ENCODE results near the gene PLCH1. TPM values are rescaled to one million over a fixed set of nuclear protein-coding genes. Genes with fewer than 3 reads are reported as not detected.

Gene PLCH1
- total RNA-seq, 1 donor from 2014 or later: 1.1 TPM

DNA sequence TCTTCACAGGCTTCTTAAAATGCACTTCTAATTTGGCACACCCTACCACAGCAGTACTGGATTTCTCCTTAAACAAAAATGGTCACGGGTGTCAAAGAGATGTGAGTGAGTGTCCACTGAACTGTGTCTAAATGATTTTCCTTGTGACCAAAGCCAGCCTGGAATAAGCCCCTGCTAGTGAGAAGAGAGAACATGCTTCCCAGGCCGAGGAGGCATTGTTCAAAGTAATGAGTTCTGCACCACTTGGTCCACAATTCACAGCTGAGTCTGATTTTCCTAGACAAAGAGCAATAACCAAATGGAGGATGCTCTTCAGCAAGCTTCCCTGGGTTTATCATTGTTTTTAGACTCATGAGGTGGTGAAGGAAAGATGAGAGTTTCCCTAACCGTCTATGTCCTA, 3.8 kb downstream of the PLCH1 start:
- TF ChIP-seq, protein P1, sequence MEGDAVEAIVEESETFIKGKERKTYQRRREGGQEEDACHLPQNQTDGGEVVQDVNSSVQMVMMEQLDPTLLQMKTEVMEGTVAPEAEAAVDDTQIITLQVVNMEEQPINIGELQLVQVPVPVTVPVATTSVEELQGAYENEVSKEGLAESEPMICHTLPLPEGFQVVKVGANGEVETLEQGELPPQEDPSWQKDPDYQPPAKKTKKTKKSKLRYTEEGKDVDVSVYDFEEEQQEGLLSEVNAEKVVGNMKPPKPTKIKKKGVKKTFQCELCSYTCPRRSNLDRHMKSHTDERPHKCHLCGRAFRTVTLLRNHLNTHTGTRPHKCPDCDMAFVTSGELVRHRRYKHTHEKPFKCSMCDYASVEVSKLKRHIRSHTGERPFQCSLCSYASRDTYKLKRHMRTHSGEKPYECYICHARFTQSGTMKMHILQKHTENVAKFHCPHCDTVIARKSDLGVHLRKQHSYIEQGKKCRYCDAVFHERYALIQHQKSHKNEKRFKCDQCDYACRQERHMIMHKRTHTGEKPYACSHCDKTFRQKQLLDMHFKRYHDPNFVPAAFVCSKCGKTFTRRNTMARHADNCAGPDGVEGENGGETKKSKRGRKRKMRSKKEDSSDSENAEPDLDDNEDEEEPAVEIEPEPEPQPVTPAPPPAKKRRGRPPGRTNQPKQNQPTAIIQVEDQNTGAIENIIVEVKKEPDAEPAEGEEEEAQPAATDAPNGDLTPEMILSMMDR (IDR thresholded peaks at IDR 0.05; ENCODE audit: partially characterized antibody, unreplicated experiment): no peak
- no peaks in the 10 kb centered on the region for H3K27me3 Mint-ChIP-seq (ENCODE audit: unreplicated experiment)
- no peaks in the 10 kb centered on the region for H3K36me3 Mint-ChIP-seq (ENCODE audit: unreplicated experiment)
- H3K4me1 Mint-ChIP-seq (ENCODE audit: low read depth, unreplicated experiment): peaks cover 5% of the 10 kb centered on the region
- no peaks in the 10 kb centered on the region for H3K9me3 Mint-ChIP-seq (ENCODE audit: unreplicated experiment)
- H3K4me3 Mint-ChIP-seq (ENCODE audit: unreplicated experiment): no peak overlapping the region
- no peak for DNase-seq
- no peak overlapping the region for H3K27ac Mint-ChIP-seq (ENCODE audit: unreplicated experiment)

DNA sequence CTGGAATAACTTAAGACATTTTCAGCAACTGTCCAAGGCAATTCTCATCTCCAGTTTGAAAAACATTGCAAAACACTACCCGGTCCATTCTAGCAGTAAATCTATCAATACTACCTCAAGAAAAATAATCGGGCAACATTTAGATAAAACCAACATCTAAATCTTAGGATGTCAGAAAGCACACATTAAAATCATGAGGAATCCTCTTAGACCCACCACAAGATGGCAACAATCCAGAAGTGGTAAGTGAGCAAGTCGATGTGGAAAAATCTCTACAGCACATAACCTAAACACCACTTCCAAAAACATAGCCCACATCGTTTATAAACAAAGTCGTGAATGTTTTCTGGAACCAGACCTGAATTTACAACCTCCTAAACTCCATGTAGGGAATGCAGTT, 5.7 kb downstream of the PLCH1 start:
- peaks cover 3% of the 10 kb centered on the region for H3K4me1 Mint-ChIP-seq (ENCODE audit: low read depth, unreplicated experiment)

DNA sequence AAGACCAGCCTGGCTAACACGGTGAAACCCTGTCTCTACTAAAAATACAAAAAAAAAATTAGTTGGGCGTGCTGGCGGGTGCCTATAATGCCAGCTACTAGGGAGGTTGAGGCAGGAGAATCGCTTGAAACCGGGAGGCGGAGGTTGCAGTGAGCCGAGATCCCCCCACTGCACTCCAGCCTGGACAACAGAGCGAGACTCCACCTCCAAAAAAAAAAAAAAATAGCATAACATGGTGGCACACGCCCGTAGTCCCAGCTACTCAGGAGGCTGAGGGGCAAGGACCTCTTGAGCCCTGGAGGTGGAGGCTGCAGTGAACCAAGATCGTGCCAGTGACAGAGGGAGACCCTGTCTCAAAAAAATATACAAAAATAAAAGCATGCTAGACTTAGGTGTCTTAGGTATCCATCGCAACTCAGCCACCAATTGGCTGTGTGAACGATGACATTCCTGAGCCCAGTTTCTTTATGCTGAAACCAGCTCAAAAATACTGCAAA, 6.2 kb downstream of the PLCH1 start:
- TF ChIP-seq, protein P1 (IDR thresholded peaks at IDR 0.05; ENCODE audit: partially characterized antibody, unreplicated experiment): no peak
- Mint-ChIP-seq H3K36me3 (ENCODE audit: unreplicated experiment) (no peaks in the 10 kb centered on the region), H3K27ac (ENCODE audit: unreplicated experiment) (no peak overlapping the region), H3K4me3 (ENCODE audit: unreplicated experiment) (no peak overlapping the region), H3K27me3 (ENCODE audit: unreplicated experiment) (no peaks in the 10 kb centered on the region), H3K9me3 (ENCODE audit: unreplicated experiment) (no peaks in the 10 kb centered on the region), H3K4me1 (ENCODE audit: low read depth, unreplicated experiment) (peaks cover 3% of the 10 kb centered on the region)
- DNase-seq: no peak

More for the DNA sequence above, 5.7 kb downstream of the PLCH1 start:
- H3K36me3 Mint-ChIP-seq (ENCODE audit: unreplicated experiment): no peaks in the 10 kb centered on the region
- H3K27me3 Mint-ChIP-seq (ENCODE audit: unreplicated experiment): no peaks in the 10 kb centered on the region
- H3K9me3 Mint-ChIP-seq (ENCODE audit: unreplicated experiment): no peaks in the 10 kb centered on the region
- TF ChIP-seq, protein P1 (IDR thresholded peaks at IDR 0.05; ENCODE audit: partially characterized antibody, unreplicated experiment): no peak
- H3K27ac Mint-ChIP-seq (ENCODE audit: unreplicated experiment): no peak overlapping the region
- no peak for DNase-seq
- no peak overlapping the region for H3K4me3 Mint-ChIP-seq (ENCODE audit: unreplicated experiment)

DNA sequence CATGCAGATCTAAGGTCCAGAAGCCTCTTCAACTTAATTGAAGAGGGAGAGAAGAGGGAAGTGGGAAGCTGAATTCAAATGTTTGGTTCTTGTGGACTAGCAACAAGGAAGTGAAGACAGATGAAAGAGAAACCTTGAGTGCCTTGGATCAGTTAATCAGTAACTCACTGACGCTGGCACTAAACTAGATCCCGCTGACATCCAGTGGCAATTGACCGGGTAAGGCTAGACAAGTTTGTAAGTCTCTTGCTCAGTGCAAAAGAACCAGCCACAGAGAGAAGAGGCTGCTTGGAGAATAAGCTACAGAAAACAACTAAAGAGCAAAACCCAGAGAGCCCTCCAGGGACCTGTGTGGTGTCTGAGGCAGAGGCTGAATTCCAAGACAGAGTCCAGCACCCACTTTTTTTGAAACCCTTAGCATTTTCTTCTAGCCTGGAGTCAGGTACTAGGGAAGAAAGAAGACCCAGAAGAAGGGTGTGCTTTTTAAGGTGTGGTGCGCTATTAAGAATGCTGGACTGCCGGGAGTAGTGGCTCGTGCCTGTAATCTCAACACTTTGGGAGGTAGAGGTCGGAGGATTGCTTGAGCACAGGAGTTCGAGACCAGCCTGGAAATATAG, 6.9 kb downstream of the PLCH1 start:
- H3K4me3 Mint-ChIP-seq (ENCODE audit: unreplicated experiment): no peak overlapping the region

DNA sequence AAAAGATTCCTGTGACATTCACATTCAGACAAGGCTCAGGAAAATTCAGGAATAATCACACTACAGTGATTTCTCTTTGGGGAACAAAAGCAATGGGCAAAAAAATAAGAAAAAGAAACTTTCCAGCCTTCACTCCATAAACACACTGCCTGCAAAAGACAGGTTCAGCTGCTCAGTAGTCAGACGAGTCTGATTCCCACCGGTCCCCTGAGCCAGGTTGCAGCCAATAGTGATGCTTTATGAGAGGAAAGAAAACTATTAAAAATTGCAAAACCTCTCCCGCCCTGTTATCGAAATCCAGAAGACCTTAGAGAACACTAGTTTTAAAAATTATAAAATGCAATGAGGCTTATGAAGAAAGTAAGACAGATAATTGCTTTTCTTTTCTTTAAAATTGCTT, 8.5 kb downstream of the PLCH1 start:
- Mint-ChIP-seq H3K4me1 (ENCODE audit: low read depth, unreplicated experiment) (no peaks in the 10 kb centered on the region), H3K4me3 (ENCODE audit: unreplicated experiment) (no peak overlapping the region), H3K9me3 (ENCODE audit: unreplicated experiment) (no peaks in the 10 kb centered on the region), H3K27ac (ENCODE audit: unreplicated experiment) (no peak overlapping the region), H3K27me3 (ENCODE audit: unreplicated experiment) (no peaks in the 10 kb centered on the region), H3K36me3 (ENCODE audit: unreplicated experiment) (no peaks in the 10 kb centered on the region)
- no peak for DNase-seq
- TF ChIP-seq, protein P1 (IDR thresholded peaks at IDR 0.05; ENCODE audit: partially characterized antibody, unreplicated experiment): no peak

More for the DNA sequence above, 6.9 kb downstream of the PLCH1 start:
- Mint-ChIP-seq H3K4me1 (ENCODE audit: low read depth, unreplicated experiment) (peaks cover 3% of the 10 kb centered on the region), H3K36me3 (ENCODE audit: unreplicated experiment) (no peaks in the 10 kb centered on the region), H3K9me3 (ENCODE audit: unreplicated experiment) (no peaks in the 10 kb centered on the region), H3K27ac (ENCODE audit: unreplicated experiment) (no peak overlapping the region), H3K27me3 (ENCODE audit: unreplicated experiment) (no peaks in the 10 kb centered on the region)
- TF ChIP-seq, protein P1 (IDR thresholded peaks at IDR 0.05; ENCODE audit: partially characterized antibody, unreplicated experiment): no peak
- no peak for DNase-seq
